ENCODE data around the gene SLC5A11. TPM values are rescaled to one million over a fixed set of nuclear protein-coding genes. Genes with fewer than 3 reads are reported as not detected.
A peak's percentile ranks its signal among the peaks of the same experiment; 100 is the strongest.

Gene SLC5A11
- total RNA-seq, 4 donors from 2014 or later: not detected

DNA sequence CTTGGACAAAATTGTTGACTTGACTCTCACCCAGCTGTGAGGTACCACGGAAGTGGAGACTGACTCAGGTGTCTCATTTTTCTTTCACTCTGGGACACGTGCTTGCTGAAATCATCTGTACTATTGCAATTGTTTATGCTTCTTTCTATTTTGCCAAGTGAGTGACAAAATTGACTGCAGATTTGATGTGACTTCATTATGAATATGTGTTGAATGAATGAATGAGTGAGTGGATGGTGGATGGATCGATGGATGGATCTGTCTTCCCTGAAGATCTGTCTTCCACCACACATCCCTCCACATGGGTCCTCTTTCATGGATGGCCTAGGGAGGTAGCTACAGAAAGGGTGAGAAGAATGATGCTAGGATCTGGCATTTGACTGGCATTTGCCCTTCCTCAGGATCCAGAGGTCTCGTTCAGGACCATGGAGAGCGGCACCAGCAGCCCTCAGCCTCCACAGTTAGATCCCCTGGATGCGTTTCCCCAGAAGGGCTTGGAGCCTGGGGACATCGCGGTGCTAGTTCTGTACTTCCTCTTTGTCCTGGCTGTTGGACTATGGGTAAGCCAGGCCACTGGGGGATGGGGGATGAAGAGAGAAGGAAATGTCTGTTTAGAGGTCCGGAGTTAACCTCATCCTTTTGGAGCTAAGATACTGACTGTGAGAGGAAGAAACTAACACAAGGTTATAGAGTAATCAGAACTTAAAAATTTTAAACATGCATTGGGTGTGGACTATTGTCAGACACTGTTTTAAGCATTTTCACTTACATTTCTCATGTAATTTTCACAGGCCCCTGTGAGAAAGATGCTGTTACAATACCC lies 12.7 kb downstream of the SLC5A11 start:
- Histone ChIP-seq H3K9me3 (no peaks in the 10 kb centered on the region), H3K4me1 (no peaks in the 10 kb centered on the region), H3K27me3 (no peaks in the 10 kb centered on the region), H3K36me3 (no peaks in the 10 kb centered on the region), H3K4me3 (no peak overlapping the region), H3K27ac (no peak overlapping the region)
- intact Hi-C loops (cut with DNase I; ENCODE audit: low total_unique reads): no loop called here
- TF ChIP-seq CTCF (IDR thresholded peaks at IDR 0.05): no peak
- no peak for TF ChIP-seq POLR2A (IDR thresholded peaks at IDR 0.05)
- DNase-seq: peak in 1 of 2 donors; percentile 31

DNA sequence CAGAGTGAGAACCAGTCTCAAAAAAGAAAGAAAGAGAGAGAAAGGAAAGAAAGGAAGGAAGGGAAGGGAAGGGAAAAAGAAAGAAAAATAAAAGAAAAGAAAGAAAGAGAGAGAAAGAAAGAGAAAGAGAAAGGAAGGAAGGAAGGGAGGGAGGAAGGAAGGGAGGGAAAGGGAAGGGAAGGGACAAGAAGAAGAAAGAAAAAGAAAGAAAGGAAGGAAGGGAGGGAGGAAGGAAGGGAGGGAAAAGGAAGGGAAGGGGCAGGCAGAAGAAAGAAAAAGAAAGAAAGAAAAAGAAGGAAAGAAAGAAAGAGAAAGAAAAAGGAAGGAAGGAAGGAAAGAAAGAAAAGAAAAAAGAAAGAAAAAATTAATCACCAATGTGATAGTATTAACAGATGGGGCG lies 15.7 kb downstream of the SLC5A11 start:
- DNase-seq: no peak
- H3K36me3 ChIP-seq: no peaks in the 10 kb centered on the region
- no peak for TF ChIP-seq POLR2A (IDR thresholded peaks at IDR 0.05)
- TF ChIP-seq CTCF (IDR thresholded peaks at IDR 0.05): no peak
- intact Hi-C loops (cut with DNase I; ENCODE audit: low total_unique reads): no loop called here
- H3K4me1 ChIP-seq: no peaks in the 10 kb centered on the region
- H3K27me3 ChIP-seq: no peaks in the 10 kb centered on the region
- H3K4me3 ChIP-seq: no peak overlapping the region
- no peaks in the 10 kb centered on the region for H3K9me3 ChIP-seq
- no peak overlapping the region for H3K27ac ChIP-seq

DNA sequence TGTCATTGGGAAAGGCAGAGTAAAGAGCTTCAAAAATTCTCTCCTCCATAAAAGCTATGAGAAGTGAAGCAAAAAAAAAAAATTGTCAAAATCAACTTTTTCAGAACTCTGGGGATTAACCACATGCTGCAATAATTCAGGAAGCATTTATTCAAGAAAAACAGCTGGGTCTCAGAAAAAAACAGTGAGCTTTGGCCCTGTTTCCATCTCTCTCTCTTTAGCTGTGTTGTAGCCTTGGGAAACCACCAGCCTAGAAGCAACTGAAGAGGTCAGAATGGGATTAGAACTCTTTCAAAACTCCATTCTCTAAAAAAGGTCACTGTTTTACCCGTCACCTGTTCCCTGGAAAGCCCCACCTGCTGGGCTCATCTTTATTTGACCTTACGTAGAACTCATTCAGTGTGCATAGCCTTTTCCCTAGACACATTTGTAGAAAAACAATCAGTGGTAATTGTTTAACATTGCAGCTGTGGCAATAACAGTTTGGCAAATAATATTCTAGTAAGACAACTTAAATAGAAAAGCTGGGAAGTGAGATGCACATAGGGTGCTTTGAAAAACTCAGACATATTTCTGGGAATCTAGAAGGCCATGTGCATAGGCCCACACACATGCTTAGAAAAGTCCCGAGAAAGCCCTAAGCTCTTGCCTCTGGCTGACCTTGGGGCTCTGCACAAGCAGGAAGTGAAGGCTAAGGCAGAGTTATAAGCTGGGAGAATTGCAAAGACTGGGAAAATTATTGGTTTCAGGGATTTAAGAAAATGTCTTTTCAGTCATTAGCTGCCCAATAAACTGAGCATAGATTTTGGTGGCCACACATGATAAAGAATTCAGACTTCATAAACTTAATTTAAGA lies 18.0 kb downstream of the SLC5A11 start:
- Histone ChIP-seq H3K4me1 (no peaks in the 10 kb centered on the region), H3K27ac (no peak overlapping the region), H3K4me3 (no peak overlapping the region), H3K27me3 (no peaks in the 10 kb centered on the region), H3K36me3 (no peaks in the 10 kb centered on the region), H3K9me3 (no peaks in the 10 kb centered on the region)
- intact Hi-C loops (cut with DNase I; ENCODE audit: low total_unique reads): no loop called here
- no peak for DNase-seq
- TF ChIP-seq CTCF (IDR thresholded peaks at IDR 0.05) (no peak), POLR2A (IDR thresholded peaks at IDR 0.05) (no peak)

- no peaks in the 10 kb centered on the region for H3K36me3 ChIP-seq
- no peak for DNase-seq
- H3K27ac ChIP-seq: no peak overlapping the region
- no peaks in the 10 kb centered on the region for H3K4me1 ChIP-seq
- TF ChIP-seq CTCF (IDR thresholded peaks at IDR 0.05) (no peak), POLR2A (IDR thresholded peaks at IDR 0.05) (no peak)
- H3K4me3 ChIP-seq: no peak overlapping the region
- no peaks in the 10 kb centered on the region for H3K27me3 ChIP-seq
- intact Hi-C loops (cut with DNase I; ENCODE audit: low total_unique reads): no loop called here
- H3K9me3 ChIP-seq: no peaks in the 10 kb centered on the region
Observed at GRCh38 chr16:24869033-24869432, 23.3 kb downstream of the SLC5A11 start.

DNA sequence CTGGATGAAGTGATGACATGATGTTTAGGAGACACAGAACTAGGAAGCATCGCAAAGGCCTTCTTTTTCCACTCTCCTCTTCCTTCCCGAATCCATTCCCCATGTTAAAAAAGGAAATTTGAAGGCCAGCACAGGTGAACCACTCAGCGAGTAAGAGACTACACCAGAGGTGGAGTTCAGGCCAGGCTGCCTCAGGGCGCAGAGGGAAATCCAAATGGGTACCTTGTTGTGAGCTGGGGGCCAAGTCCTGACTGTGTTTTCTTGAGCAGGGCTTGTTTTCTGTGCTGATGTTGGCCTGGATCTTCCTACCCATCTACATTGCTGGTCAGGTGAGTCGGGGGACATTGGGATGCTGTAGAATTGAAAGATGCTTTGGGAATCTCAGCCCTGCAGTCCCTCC lies 26.1 kb downstream of the SLC5A11 start:
- no peak overlapping the region for H3K4me3 ChIP-seq
- no peak for DNase-seq
- TF ChIP-seq CTCF (IDR thresholded peaks at IDR 0.05) (no peak), POLR2A (IDR thresholded peaks at IDR 0.05) (no peak)

More for the DNA sequence above, 26.1 kb downstream of the SLC5A11 start:
- Histone ChIP-seq H3K4me1 (no peaks in the 10 kb centered on the region), H3K27me3 (no peaks in the 10 kb centered on the region), H3K36me3 (no peaks in the 10 kb centered on the region), H3K9me3 (no peaks in the 10 kb centered on the region), H3K27ac (no peak overlapping the region)
- intact Hi-C loops (cut with DNase I; ENCODE audit: low total_unique reads): no loop called here
